KOPT-K1 (cell line): ENCODE measurements around the gene KCNJ9.

Experiments
- H3K27ac ChIP-seq: fragments of 200-600 bp; sonication (generic); 2 replicates; pipeline ENCODE4 v1.5.1; 2016; ENCODE audit warnings: antibody characterized with exemption, mild to moderate bottlenecking, low read depth, low read length; ENCODE audit not compliant: poor library complexity, severe bottlenecking
- H3K36me3 ChIP-seq: fragments of 200-600 bp; sonication (generic); 2 replicates; pipeline ENCODE4 v1.5.1; 2017; ENCODE audit warnings: antibody characterized with exemption, mild to moderate bottlenecking, low read length, moderate library complexity; ENCODE audit not compliant: insufficient read depth
- H3K9me3 ChIP-seq: fragments of 200-600 bp; sonication (generic); 2 replicates; pipeline ENCODE4 v1.5.1; 2017; ENCODE audit warnings: antibody characterized with exemption, low read length, mild to moderate bottlenecking; ENCODE audit not compliant: insufficient read depth, poor library complexity, severe bottlenecking

KCNJ9 gene

DNA sequence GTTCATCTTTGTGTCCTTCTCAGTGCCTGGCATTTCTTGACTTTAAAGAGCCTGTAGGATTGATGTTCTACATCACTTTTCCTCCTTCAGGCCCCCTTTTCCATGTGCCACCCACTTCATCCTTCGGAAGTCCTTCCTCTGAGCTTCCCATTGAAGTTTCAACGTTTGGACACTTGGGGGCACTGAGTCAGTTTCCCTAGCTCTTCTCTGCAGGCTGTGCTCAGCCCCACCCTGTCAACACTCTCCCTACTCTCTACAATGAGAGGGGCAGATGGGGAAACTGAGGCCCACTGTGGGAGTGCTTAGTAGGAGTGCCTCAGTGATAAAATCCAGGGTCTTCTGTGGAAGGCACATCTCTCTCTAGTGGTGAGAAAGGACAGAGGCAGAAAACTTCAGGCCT, 23.3 kb upstream of the KCNJ9 start:
- no peaks in the 10 kb centered on the region for H3K36me3 ChIP-seq

DNA sequence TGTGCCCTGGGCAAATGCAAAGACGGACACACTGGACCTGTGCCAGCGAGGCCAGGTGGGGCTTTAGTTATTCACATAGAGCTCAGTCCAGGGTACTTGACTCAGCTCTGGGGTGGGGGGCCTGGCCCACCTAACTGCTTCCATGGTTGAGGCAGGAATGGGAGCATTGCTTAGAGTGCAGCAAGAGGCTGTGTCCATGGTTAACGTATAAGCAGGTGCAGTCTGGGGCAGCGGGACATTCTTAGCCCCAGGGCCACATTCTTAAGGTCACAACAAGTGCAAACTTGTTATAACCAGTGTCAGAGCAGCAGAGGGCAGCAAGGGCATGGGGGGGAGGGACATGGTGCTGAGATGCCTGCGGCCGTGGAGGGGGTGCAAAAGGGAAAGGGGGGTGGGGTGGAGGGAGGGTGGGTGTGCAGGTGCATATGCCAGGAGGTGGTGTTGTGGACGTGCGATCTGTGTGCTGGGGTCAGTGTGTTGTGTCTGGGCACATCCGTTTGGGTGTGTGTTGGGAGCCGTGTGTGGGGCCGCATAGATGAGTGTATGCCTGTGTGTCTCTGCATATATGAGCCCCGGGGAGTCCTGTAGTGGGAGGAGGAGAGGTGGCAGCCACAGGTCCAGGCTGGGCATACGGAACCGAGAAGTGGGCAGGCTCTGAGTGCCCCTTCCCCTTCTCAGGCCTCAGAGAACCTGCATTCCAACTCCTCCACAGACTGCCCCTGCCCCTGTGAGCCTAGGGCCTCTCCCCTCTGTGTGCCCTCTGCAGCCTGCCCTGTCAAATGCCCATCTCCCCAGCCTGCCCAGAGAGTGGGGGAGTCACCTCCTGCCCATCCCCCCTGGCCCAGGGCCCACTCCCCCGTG, 19.7 kb upstream of the KCNJ9 start:
- Histone ChIP-seq H3K9me3 (no peaks in the 10 kb centered on the region), H3K27ac (no peak overlapping the region), H3K36me3 (no peaks in the 10 kb centered on the region)

More for the DNA sequence above, 23.3 kb upstream of the KCNJ9 start:
- Histone ChIP-seq H3K9me3 (no peaks in the 10 kb centered on the region), H3K27ac (no peak overlapping the region)

DNA sequence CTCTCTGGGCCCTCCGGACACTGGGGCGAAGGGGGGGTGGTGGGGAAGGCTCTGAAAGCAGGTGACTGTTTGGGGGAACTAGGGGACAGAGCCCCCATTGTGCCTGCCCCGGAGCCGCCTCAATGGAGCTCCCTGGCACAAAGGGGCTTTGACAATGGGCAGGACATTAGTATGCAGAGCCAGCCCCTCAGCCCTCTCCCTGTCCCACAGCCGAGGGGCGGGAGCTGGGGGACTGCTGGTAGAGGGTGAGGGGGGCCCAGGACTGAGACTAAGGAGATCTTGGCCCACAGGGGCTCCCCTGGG, 19.2 kb upstream of the KCNJ9 start:
- Histone ChIP-seq H3K9me3 (no peaks in the 10 kb centered on the region), H3K27ac (no peak overlapping the region), H3K36me3 (no peaks in the 10 kb centered on the region)

DNA sequence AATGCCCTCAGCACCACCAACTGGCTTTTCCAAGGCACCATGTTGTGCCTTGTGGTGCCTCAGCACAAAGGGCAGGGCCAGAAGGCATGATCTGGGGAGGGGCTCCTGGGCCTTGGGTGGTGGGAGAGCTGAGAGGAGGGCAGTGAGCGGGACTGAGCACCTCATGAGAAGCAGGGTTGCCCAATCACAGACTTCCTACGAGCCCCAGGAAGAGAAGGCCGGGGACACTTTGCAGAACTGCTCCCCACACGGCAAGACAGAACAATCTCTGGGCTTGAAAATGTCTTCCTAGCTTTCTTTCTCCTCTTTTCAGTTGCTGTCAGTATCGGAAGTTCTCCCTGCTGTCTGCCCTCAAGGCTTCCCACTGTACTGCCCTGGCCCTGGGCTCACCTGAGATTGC, 18.2 kb upstream of the KCNJ9 start:
- Histone ChIP-seq H3K9me3 (no peaks in the 10 kb centered on the region), H3K36me3 (no peaks in the 10 kb centered on the region), H3K27ac (no peak overlapping the region)

DNA sequence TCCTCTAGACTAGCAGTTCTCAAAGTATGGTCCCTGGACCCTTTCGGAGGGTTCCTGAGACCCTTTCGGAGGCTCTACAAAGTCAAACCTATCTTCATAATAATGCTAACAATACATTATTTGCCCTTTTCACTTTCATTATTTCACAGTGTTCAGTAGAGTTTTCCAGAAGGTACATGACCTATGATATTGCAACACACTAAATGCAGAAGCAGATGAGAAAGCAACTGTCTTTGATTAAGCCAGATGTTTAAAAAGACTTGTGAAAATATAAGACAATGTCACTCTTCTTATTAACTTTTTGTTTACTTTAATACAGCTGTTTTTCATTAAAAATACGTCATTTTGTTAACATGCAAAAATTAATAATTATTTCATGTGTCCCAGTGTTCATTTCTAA, 17.2 kb upstream of the KCNJ9 start:
- no peak overlapping the region for H3K27ac ChIP-seq
- H3K9me3 ChIP-seq, result no peaks in the 10 kb centered on the region
- no peaks in the 10 kb centered on the region for H3K36me3 ChIP-seq

DNA sequence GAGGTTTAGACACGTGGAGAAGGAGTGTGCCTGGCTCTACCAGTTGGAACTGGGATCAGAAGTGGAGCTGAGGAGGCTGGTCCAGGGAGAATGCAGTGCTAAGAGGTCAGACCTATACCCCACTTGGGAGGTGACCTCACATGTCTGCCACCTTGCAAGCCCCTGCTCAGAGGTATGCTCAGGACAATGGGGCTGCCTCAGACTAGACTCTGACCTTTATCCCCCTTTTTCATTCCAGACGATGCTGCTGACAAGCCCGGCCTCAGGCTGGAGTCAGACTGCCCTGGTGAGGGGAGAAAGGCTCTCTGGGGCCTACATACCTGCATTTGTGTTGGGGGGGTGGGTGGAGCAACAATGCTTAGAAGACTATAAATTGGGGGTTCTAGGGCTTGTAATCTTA, 16.6 kb upstream of the KCNJ9 start:
- H3K9me3 ChIP-seq, result no peaks in the 10 kb centered on the region
- H3K27ac ChIP-seq, result no peak overlapping the region
- no peaks in the 10 kb centered on the region for H3K36me3 ChIP-seq

DNA sequence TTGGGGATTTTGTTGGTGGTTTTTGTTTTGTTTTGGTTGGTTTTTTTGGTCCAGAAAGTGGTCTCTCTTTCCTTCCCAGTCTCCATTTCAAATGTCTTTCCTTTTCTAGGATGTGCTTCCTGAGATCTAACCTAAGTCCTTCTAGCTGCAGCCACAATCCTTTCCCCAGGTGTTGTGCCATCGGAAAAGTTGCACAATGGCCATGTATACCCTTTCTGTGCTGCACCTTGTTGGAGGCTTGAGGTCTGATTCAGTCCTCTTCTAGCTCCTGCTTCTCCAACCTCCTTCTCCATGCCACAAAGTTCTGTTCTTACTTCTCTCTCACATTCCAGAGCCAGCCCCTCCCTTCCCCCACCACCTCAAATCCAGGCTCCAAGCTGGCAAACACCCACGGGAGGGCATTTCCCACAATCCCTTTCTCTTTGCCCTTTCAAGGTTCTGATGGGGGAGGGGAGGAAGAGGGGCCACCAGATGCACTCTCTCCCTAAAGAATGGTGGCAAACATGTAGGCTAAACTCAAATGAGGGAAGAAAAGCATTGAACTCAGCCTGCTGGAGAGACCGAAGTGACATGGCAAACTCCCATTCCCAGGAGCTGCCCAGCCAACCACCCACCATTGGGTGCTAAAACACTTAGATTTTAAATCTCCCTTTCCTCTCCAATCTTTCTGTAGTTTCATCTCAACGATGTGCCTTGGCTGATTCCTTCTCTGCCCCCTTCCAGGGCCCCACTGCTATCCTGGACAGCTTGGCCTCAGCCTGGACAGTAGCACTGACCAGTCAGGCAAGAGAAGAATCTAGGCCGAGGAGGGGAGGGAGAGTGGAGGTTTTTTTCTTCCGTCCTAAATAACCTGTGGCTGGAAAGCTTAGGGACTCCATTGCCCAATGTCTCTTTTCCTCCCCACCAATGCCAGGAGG, 14.3 kb upstream of the KCNJ9 start:
- Histone ChIP-seq H3K27ac (no peak overlapping the region), H3K9me3 (no peaks in the 10 kb centered on the region), H3K36me3 (no peaks in the 10 kb centered on the region)

DNA sequence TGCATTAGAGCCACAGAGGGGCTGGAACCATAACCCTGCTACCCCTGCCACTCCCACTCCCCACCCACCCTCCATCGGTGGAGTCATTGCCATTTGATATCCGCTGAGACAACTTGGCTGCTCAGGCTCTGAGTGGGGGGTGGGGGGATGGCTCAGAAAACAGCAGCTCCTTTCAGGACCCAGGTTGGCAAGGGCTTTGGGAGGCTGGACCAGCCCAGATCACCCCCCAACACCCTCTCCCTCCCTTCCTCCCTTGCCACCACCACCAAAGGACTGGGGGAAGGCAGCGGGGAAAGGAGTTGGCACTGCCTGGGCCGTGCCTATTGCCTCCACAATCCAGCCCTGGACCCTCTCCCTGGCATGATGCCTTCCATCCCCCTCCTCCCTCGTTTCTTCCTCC, 13.1 kb upstream of the KCNJ9 start:
- no peaks in the 10 kb centered on the region for H3K36me3 ChIP-seq
- no peaks in the 10 kb centered on the region for H3K9me3 ChIP-seq
- no peak overlapping the region for H3K27ac ChIP-seq

DNA sequence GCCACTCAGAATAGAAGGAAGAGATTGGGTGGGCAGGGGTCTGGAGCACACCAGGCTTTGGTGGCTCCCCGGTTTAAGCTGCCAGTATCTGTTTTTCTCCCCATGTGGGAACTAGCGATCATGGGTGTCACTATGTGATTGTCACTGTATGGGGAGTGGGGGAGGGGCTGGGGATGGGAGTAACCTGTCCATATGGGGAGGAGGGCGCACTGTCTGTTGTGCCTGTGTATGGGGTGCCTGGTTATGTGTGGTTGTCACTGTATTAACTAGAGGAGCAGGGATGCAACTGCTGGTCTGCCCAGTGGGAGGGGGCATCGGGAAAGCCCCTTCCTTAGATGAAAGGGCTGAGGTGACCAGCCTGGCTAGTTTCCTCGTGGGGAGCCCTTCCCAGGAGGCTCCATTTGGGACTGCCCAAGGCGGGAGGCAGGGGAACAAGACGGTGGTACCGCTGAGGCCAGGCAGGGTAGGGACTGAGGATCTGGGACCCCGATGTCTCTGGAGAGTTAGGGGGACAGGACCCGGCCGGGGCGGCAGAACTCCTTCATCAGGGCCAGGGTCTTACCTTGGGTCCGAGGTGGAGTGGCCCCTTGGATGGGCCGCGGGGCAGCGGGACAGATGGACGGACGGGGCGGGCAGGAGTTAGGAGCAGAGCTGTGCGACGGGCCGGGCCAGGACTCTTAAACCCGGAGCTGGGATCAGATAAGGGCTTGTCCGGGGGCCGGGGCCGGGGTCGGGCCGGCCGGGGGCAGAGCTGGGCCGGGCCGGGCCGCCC, 11.7 kb upstream of the KCNJ9 start, which contains the start of gene KCNJ10:
Gene KCNJ10, minus strand, starts transcription at position 701 of the 772 bp plus-strand sequence. CDS start 27,628 bp downstream, outside the sequence.
- Histone ChIP-seq H3K27ac (no peak within 1 kb of the TSS), H3K9me3 (no peaks in the 10 kb centered on the region), H3K36me3 (no peaks in the 10 kb centered on the region)

DNA sequence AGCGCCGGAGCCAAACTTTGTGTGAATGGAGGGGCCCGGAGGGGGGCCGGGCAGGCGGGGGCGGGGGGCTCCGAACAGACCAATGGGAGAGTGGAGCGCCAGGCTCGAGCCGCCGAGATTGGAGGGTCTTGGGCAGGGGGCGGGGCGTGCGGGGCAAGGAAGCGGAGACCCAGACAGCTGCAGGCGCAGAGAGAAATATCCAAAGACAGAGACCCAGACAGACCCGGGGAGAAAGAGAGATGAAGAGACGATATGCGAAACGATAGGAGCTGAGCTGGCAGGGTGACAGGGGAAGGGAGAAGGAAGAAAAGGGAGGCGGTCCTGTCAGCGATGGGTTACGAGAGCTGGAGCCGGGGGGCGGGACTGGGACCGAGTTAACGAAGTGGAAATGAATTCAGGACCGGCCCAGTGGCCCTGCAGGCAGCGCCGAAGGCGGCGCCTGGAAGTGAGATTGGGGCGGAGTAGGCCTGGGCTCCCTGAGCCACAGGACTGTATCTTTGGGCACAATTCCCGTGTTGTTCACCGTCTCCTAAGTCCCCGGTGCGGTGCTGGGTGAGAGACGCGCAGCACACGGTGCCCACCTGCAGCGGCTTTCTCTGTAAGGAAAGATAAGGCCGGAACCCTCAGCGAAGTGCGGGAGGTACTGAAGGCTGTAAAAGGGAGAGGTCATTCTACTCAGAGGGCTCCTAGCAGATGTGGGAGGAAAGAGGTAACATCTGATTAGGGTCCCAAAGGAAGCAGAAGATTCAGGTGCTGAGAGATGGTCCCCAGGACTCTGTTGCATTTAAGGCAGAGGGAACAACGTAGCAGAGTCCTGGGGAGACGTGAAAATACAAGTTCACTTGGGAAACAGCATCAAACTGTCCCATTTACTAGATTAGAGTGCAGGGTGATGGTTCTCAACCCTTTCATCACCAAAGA, 10.8 kb upstream of the KCNJ9 start:
- Histone ChIP-seq H3K9me3 (no peaks in the 10 kb centered on the region), H3K27ac (no peak overlapping the region), H3K36me3 (no peaks in the 10 kb centered on the region)

DNA sequence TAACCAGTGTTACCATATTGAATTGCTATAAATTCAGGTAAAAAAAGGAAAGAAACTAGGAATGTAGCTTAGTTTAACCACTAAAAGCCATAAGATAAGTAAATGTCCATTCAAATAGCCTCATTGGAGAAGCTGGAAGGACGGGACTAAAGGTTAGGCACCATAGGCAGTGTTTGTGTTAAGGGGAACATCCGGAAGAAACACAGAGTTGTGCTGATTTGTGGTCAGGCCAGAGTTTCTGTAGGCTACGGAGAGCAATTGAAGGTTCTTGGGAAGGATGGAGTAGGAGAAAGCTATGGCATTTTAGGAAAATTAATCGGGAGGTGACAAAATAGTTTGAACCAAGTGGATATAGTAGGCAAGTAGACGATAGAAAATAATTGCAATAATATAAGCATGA, 10.0 kb upstream of the KCNJ9 start:
- Histone ChIP-seq H3K36me3 (no peaks in the 10 kb centered on the region), H3K27ac (no peak overlapping the region), H3K9me3 (no peaks in the 10 kb centered on the region)

DNA sequence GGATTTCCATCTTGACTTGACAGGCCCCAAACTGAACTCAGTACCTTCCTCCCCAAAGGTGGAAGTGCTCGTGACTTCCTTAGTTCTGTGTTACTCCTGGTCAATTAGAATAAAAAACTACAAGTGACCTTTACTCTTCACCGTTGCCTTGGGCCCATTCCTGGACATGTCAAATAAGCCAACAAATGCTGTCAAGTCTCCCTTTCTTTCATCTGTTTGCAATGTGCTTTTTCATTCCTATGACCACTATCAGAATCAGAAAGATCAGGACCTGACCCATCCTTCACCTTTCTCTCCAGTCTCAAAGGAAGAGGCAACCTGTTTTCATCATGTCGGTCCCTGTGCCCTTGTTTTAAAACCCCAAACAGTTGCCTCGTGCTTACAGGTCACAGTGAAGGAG, 6.5 kb upstream of the KCNJ9 start:
- Histone ChIP-seq H3K9me3 (no peaks in the 10 kb centered on the region), H3K36me3 (no peaks in the 10 kb centered on the region), H3K27ac (no peak overlapping the region)

DNA sequence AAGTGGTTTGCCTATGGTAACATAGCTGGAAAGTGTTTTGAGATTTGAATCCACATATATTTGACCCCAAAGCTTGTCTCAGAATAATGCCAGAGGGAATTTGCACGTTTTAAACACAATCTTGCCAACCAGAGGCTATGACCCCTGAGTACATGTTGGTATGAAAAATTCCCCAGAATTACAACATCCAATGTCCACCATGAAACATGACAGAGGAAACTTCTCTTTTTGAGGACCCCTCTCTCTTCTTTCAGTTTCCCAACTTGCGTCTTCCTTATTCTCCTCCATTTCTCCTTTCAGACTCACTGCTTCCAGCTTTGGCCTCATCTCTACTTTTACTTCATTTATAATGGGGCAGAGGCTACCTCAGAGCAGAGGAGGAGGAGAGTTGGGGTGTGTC, 5.5 kb upstream of the KCNJ9 start:
- Histone ChIP-seq H3K27ac (no peak overlapping the region), H3K9me3 (no peaks in the 10 kb centered on the region), H3K36me3 (no peaks in the 10 kb centered on the region)

DNA sequence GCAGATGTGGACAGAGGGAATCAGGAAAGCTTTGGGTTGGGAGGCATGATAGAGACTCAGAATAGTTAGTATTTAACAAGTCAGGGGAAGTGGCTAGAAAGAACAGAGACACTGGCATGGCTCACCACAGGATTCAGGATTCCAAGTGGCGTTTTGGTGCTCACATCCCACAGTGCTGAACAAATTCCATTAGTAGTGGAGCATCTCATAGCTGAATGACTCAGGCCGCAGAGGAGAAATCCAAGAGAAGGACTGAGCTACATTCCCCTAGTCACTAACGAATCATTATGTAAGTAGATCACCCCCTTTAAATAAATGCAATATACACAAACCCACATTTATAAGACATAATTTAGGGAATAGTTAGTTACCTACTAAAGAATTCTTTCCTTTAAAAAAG, 5.0 kb upstream of the KCNJ9 start:
- H3K36me3 ChIP-seq, result no peaks in the 10 kb centered on the region
- no peak overlapping the region for H3K27ac ChIP-seq
- H3K9me3 ChIP-seq, result no peaks in the 10 kb centered on the region
